GM23248 (cell line): ENCODE data around the gene ABCC4.

ENCODE experiments used
- EZH2 ChIP-seq: fragments of 200-600 bp; sonication (generic); IDR thresholded peaks from 2 replicates; pipeline ENCODE4 v1.6.1; 2018; ENCODE audit warnings: antibody characterized with exemption, mild to moderate bottlenecking; ENCODE audit not compliant: insufficient read depth, poor library complexity, severe bottlenecking
- EZH2phosphoT487 ChIP-seq: fragments of 200-600 bp; sonication (generic); IDR thresholded peaks from 2 replicates; pipeline ENCODE4 v1.6.1; 2018; ENCODE audit warnings: antibody characterized with exemption, moderate library complexity, mild to moderate bottlenecking, low read depth; ENCODE audit not compliant: insufficient read depth

DNA sequence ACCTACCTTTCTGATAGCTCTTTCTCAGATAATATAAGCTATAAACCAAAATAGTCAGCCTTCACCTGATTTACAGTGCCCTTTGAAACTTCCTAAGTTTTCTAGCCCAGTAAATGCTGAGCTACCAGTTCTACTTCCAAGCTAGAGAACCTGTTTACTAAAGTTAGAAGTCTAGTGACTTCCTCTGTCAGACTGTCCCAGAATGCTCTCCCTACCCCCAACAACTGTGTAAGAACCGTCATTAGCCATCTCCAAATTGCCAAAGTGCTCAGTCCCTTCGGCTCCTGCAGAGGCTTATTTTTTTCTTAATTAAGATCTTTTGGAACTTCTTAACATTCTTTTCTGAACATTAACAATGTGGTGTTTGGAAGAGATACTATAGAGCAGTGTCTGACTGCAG is 3.2 kb upstream of the ABCC4 start:
- TF ChIP-seq EZH2 (no peak), EZH2phosphoT487 (no peak)
